Adrenal gland (tissue), 5 donors: Measurements from ENCODE around the gene ABTB2.

Experiments
- CTCF ChIP-seq, 6 experiments: fragments of 450-650 bp in 4 of 6; fragments of 200-600 bp in 2 of 6; sonication (generic) in 1 of 6; IDR thresholded peaks; 1 replicate in 5 of 6; 2 replicates in 1 of 6; pipeline versions ENCODE4 v1.5.1 to v1.8.0; 2016 to 2021; ENCODE audit warnings: antibody characterized with exemption in 6 of 6, mild to moderate bottlenecking in 2 of 6, moderate library complexity in 1 of 6
- POLR2A ChIP-seq, 2 donors: fragments of 450-650 bp; IDR thresholded peaks; one replicate each; pipeline ENCODE4 v1.6.1; 2017; ENCODE audit warnings: antibody characterized with exemption in 2 of 2, mild to moderate bottlenecking in 2 of 2, moderate library complexity in 1 of 2
- donor health status: DM: no; HTN: no; CAD: no.

- TF ChIP-seq CTCF (IDR thresholded peaks at IDR 0.05) (no peak), POLR2A (IDR thresholded peaks at IDR 0.05) (no peak)
These were observed 9.7 kb downstream of the ABTB2 start for GRCh38 chr11:34348096-34348495.
